HepG2 (cell line): Measurements from ENCODE around the gene TENT5A.

Source experiments
- KDM2A ChIP-seq: sonication (generic); formaldehyde crosslinking; IDR thresholded peaks from 2 replicates; pipeline ENCODE4 v1.4.0; 2020; ENCODE audit warnings: low read depth, missing genetic modification reagents, borderline replicate concordance
- KLF11 ChIP-seq: IDR thresholded peaks from 2 replicates; pipeline ENCODE4 v1.6.1; 2016; ENCODE audit warnings: missing compliant biosample characterization
- NR1H2 ChIP-seq: sonication (generic); formaldehyde crosslinking; IDR thresholded peaks from 2 replicates; pipeline ENCODE4 v1.8.1; 2022; ENCODE audit warnings: low read depth, missing genetic modification reagents, borderline replicate concordance
- TGIF2 ChIP-seq: IDR thresholded peaks from 2 replicates; pipeline ENCODE4 v1.6.1; 2016; ENCODE audit warnings: control low read depth, missing compliant biosample characterization
- ZFP62 ChIP-seq: sonication (generic); formaldehyde crosslinking; IDR thresholded peaks from 2 replicates; pipeline ENCODE4 v1.4.0; 2020; ENCODE audit warnings: missing genetic modification reagents
- ZNF367 ChIP-seq: sonication (generic); formaldehyde crosslinking; IDR thresholded peaks from 2 replicates; pipeline ENCODE4 v1.4.0; 2020; ENCODE audit warnings: missing genetic modification reagents, borderline replicate concordance
- TF ChIP-seq, protein P1 (sequence below): IDR thresholded peaks from 2 replicates; pipeline ENCODE4 v1.6.1; 2016
- TF ChIP-seq, protein P2 (sequence below): sonication (generic); formaldehyde crosslinking; IDR thresholded peaks from 2 replicates; pipeline ENCODE4 v1.5.0; 2020; ENCODE audit warnings: mild to moderate bottlenecking, missing genetic modification reagents, moderate library complexity
- TF ChIP-seq, protein P3 (sequence below): sonication (generic); formaldehyde crosslinking; IDR thresholded peaks from 2 replicates; pipeline ENCODE4 v1.8.1; 2023; ENCODE audit warnings: missing genetic modification reagents, inconsistent platforms, borderline replicate concordance
- TF ChIP-seq, protein P4 (sequence below): sonication (generic); formaldehyde crosslinking; IDR thresholded peaks from 2 replicates; pipeline ENCODE4 v1.4.0; 2020; ENCODE audit warnings: mild to moderate bottlenecking, missing genetic modification reagents

DNA sequence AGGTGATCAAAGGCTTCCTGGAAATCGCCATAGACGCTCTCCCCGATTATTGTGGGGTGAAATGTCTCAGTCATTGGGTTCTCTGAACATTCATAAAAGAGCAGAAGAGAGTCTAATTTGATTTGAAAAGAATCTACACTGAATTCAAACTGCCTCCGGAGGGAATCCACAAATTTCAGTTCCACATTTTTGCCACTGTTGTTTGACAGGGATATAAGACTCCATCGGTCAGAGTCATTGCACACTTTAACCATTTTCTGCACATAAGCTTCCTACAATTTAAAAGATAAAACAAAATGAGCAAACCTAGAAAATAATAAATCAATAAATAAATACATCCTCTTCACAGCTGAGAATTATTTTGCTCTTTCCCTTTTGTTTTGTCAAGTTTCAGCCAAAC lies 2.3 kb downstream of the TENT5A start:
- no peak for TF ChIP-seq TGIF2 (CRISPR knock-in tag)
- TF ChIP-seq, protein P1, sequence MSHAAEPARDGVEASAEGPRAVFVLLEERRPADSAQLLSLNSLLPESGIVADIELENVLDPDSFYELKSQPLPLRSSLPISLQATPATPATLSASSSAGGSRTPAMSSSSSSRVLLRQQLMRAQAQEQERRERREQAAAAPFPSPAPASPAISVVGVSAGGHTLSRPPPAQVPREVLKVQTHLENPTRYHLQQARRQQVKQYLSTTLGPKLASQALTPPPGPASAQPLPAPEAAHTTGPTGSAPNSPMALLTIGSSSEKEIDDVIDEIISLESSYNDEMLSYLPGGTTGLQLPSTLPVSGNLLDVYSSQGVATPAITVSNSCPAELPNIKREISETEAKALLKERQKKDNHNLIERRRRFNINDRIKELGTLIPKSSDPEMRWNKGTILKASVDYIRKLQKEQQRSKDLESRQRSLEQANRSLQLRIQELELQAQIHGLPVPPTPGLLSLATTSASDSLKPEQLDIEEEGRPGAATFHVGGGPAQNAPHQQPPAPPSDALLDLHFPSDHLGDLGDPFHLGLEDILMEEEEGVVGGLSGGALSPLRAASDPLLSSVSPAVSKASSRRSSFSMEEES (CRISPR knock-in tag), result no peak
- TF ChIP-seq NR1H2 (CRISPR knock-in tag), result no peak
- TF ChIP-seq, protein P2, sequence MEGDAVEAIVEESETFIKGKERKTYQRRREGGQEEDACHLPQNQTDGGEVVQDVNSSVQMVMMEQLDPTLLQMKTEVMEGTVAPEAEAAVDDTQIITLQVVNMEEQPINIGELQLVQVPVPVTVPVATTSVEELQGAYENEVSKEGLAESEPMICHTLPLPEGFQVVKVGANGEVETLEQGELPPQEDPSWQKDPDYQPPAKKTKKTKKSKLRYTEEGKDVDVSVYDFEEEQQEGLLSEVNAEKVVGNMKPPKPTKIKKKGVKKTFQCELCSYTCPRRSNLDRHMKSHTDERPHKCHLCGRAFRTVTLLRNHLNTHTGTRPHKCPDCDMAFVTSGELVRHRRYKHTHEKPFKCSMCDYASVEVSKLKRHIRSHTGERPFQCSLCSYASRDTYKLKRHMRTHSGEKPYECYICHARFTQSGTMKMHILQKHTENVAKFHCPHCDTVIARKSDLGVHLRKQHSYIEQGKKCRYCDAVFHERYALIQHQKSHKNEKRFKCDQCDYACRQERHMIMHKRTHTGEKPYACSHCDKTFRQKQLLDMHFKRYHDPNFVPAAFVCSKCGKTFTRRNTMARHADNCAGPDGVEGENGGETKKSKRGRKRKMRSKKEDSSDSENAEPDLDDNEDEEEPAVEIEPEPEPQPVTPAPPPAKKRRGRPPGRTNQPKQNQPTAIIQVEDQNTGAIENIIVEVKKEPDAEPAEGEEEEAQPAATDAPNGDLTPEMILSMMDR, result no peak
- no peak for TF ChIP-seq ZFP62
- TF ChIP-seq, protein P3, sequence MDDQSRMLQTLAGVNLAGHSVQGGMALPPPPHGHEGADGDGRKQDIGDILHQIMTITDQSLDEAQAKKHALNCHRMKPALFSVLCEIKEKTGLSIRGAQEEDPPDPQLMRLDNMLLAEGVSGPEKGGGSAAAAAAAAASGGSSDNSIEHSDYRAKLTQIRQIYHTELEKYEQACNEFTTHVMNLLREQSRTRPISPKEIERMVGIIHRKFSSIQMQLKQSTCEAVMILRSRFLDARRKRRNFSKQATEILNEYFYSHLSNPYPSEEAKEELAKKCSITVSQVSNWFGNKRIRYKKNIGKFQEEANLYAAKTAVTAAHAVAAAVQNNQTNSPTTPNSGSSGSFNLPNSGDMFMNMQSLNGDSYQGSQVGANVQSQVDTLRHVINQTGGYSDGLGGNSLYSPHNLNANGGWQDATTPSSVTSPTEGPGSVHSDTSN (CRISPR knock-in tag), result no peak
- TF ChIP-seq, protein P4, sequence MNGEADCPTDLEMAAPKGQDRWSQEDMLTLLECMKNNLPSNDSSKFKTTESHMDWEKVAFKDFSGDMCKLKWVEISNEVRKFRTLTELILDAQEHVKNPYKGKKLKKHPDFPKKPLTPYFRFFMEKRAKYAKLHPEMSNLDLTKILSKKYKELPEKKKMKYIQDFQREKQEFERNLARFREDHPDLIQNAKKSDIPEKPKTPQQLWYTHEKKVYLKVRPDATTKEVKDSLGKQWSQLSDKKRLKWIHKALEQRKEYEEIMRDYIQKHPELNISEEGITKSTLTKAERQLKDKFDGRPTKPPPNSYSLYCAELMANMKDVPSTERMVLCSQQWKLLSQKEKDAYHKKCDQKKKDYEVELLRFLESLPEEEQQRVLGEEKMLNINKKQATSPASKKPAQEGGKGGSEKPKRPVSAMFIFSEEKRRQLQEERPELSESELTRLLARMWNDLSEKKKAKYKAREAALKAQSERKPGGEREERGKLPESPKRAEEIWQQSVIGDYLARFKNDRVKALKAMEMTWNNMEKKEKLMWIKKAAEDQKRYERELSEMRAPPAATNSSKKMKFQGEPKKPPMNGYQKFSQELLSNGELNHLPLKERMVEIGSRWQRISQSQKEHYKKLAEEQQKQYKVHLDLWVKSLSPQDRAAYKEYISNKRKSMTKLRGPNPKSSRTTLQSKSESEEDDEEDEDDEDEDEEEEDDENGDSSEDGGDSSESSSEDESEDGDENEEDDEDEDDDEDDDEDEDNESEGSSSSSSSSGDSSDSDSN (CRISPR knock-in tag), result no peak
- TF ChIP-seq ZNF367 (CRISPR knock-in tag), result no peak
- TF ChIP-seq KLF11, result no peak
- TF ChIP-seq KDM2A, result no peak
